ENCODE measurements around the gene COMMD9.

COMMD9 gene

DNA sequence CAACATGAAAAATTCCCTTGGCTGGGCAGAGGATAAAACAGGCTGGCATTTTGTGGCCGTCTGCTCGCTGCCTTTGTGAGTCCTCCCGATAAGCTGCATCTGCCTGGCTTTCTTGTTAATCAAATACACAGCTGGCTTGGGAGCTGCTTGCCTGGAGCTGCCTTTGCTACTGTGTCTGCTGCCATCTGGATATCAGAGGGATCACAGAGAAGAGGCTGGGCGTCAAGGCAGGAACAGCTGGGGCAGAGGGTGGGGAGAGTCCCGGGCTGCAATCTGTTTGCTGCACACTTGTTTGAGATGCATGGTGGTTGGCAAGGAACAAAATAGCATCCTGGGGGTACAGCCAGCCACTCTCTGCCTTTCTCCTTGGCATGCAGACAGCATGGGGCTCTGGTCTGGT, 36.0 kb downstream of the COMMD9 start:
- peak; percentile 3 for DNase-seq

- DNase-seq, result no peak
Observed at GRCh38 chr11:36251823-36252222, 37.4 kb downstream of the COMMD9 start.

DNA sequence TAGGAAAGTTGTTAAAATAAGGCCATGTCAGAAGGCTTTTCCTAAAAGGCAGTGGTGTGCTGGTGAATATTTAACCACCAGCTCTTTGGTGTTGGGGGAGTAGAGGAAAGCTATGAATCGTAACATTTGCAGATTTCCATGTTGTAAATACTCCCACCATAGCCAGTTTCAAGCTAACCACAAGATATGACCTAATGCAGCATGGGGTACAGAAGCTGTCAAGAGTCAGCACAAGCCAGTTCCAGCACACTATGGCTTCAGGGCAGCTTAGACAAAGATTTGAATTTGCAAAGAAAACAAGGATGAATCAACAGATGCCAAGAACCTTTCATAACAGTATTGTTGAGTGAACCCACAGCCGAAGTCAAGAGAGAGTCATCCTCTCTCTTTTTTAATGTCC, 40.0 kb downstream of the COMMD9 start:
- peak; percentile 69 for DNase-seq

GRCh38 chr11:36248436-36248835, 40.8 kb downstream of the COMMD9 start:
- no peak for DNase-seq

- DNase-seq, result no peak
Observed at GRCh38 chr11:36247493-36247892, 41.7 kb downstream of the COMMD9 start.

DNA sequence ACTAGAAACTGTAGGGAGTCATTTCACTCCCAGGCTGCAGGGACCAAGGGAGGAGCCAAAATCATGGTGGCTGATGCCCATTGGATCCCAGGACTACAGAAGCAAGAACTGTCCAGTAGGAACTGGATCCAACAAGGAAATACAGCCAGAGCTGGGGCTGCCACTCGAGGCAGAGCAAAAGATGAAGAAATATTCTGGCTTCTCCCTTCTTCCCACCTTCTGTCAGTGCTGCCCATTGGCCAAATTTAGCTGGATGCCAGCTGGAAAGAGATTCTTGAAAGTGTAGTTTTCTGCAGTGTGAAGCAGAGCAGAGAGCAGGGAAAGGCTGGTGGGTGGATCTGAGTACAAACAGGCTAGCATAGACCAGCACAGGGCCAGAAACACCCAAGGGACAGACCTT, 45.6 kb downstream of the COMMD9 start:
- no peak for DNase-seq

GRCh38 chr11:36241497-36241896, 47.7 kb downstream of the COMMD9 start:
- DNase-seq, result no peak

- no peak for DNase-seq
Observed at GRCh38 chr11:36240801-36241200, 48.4 kb downstream of the COMMD9 start.

DNA sequence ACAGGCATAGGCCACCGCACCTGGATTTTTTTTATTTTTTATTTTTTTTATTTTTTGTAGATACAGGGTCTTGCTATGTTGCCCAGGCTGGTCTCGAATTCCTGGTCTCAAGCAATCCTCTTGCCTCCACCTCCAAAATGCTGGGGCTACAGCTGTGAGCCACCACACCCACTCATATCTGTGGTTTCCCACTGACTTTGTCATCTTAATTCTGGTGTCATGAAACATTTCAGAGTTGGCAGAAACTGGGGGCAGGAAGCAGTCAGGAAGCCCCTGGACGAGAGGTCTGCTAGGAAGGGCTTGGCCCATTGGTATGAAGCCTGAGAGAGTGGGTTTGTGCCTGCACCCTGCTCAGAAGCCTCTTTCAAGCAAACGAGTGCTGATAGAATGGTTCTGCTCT, 49.1 kb downstream of the COMMD9 start:
- DNase-seq, result peak; percentile 21

DNA sequence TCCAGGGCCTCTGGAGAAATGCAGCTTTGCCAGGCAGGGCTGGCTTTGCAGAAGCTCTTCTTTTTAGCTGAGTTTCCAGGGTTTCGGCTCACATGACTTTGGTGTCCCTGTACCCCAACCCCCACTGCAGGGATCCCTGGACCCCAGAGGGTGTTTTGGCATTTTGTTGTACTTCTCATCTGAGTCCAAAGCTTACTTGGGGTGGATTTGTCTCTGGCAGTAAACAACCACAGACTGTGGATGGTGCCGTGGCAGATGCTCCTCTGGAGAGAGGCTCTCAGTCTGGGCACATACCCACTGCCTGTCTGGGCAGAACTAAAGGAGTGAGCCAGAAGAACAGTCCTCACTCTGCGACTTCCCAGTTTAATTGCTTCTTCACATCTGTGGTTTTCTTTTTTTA, 49.6 kb downstream of the COMMD9 start:
- DNase-seq, result no peak

DNA sequence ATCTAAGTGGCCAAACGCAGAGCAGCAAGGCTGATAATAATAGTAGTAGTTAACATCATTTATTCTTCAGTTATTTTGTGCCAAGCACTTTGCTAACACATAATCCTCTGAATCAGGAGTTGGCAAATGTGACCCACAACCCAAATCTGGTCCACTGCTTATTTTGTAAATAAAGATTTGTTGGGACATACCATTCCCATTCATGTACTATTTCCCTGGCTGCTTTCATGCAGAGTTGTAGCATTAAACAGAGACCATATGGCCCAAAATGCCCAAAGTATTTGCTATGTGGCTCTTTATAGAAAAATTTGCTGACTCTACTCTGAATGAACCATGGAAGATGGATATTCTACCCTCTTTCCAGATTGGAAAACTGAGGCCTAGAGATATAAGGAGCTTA, 50.3 kb downstream of the COMMD9 start:
- DNase-seq, result no peak

- DNase-seq, result no peak
Observed at GRCh38 chr11:36238036-36238631, 51.1 kb downstream of the COMMD9 start.

DNA sequence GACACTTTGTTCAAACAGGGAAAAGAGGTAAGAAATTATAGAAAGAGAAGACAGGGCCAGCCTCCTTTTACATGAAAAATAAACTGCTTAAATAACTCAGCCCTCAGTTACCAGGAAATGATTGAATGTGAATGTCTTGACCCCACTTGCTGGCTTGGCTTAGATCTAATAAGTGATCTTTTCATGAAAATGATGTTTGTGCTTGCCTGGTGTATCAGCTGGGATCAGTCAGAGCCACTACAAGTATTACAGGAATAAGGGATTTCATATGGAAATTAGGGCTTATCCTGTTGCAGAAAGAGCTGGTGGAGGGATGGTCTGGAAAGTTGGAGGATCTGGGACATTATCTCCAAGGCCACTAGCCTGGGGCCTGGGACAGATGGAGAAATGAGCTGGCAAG, 51.8 kb downstream of the COMMD9 start:
- DNase-seq, result no peak

- DNase-seq, result peak; percentile 15
Observed at GRCh38 chr11:36235750-36236149, 53.5 kb downstream of the COMMD9 start.

DNA sequence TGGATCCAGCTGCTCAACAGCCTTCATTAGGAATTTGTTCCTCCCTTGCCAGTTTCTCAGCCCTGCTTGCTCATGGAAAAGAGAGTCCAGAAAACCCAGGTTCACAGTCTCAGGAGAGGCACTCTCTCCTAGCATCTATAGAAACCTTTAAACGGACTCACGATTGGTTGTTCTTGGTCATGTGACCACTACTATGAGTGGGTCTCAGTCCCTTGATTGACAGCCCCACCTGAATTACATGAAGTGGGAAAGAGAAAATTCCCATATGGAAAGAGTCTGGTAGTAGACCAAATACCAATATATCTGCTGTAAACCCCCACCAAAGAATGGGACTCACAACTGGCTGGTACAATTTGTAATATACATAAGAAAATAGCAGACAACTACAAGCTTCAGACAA, 54.4 kb downstream of the COMMD9 start:
- DNase-seq, result no peak

GRCh38 chr11:36233204-36233603, 56.0 kb downstream of the COMMD9 start:
- peak; percentile 28 for DNase-seq

DNA sequence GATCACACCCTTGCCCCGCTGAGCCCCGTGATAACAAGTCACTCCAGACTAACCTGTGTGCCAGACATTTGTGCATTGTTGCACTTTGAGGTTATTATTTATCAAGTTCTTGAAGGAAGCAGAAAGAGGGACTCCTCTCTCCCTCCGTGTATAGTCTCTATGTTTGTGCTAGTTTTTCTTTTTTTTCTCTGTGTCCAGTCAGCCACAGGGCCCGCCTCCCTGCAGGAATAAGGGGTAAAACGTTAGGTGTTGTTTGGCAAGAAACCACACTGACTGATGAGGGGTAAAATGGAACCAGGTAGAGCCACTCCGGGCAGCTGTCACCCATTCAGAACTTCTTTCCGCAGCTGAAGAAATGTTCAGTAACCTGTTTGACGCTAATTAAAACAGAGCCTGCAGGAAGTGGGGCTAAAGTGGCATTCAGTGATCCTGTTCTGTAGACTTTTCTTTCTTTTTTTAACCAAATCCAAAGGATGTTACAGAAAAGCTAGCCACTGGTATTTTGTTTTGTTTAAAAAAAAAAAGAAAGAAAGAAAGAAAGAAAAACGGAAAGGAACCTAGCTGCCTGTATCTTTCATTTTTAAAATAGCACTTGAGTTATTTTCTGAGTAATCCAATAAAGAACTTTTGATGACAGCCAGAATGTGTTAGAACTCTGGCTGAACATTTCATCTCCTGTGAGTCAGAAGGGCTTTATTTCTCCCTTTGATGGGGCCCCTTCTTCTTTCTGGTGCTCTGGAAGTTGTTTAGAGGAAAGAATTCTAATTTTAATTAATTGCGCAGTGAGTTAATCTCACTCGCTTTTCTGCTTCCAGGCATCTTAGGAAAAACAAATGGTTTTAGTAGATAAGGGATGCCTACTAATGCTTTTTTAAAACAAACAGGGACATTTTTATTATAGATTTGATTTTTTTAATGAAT, 58.2 kb downstream of the COMMD9 start:
- DNase-seq, result peak; percentile 87

DNA sequence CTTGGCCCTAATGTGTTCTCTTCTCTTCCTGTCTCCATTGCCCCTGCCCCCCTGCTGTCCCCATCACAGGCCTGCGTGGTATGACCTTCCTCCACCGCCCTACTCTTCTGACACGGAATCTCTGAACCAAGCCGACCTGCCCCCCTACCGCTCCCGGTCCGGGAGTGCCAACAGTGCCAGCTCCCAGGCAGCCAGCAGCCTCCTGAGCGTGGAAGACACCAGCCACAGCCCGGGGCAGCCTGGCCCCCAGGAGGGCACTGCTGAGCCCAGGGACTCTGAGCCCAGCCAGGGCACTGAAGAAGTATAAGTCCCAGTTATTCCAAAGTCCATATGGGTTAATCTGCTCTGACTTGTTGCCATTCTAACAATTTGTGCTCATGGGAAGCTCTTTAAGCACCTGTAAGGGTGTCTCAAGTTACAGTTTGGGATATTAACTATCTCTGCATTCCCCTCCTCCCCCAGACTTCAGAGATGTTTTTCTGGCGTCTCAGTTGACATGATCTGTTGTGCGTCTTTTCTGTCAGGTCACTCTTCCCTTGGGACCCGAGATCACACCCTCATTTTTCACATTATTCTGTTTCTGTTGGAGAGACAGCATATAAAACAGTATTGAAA, 60.0 kb downstream of the COMMD9 start:
- no peak for DNase-seq

- no peak for DNase-seq
Observed at GRCh38 chr11:36228689-36229088, 60.5 kb downstream of the COMMD9 start.

DNA sequence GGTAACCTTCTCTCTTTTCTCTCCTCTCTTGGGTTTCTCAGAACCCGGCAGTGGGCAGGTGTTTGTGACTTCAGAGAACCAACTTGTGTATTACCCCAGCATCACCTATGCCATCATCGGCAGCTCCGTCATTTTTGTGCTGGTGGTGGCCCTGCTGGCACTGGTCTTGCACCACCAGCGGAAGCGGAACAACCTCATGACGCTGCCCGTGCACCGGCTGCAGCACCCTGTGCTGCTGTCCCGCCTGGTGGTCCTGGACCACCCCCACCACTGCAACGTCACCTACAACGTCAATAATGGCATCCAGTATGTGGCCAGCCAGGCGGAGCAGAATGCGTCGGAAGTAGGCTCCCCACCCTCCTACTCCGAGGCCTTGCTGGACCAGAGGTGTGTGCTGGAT, 62.2 kb downstream of the COMMD9 start:
- no peak for DNase-seq

DNA sequence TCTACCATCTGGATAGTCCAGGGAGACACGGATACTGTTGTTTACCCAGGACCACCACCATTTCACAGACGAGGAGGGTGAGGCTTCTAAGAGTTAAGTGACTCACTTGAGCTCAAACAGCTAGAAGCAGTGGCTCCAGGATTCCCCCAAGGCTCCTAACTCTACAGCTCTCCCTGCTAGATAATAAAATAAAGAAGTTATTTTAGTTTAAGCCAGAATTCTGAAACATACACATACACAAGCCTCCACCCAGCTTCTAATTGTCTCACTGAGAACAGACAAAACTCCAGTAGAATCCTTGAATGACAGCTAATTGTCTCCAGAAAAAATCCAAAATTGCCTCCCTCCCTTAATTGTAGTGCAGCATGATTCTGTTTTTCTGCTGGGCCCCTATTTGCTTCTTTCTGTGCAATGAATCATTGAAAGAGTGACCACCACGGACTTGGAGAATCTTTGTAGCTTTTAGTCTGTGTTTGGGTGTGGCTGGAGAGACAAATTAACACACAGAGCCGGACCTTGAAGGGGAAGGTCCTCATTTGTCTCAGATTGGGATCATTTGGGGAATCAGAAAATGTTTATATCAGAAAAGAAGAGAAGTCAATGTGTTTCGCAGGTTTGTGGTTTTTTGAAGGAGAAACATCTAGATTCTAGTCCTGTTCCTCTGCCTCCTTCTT, 64.9 kb downstream of the COMMD9 start:
- no peak for DNase-seq

GRCh38 chr11:36222831-36223635, 66.2 kb downstream of the COMMD9 start:
- DNase-seq, result peak; percentile 32

All from fibroblast of skin of abdomen (primary cell).